ENCODE data around the gene TGM3. TPM values are rescaled to one million over a fixed set of nuclear protein-coding genes. Genes with fewer than 3 reads are reported as not detected.

The TGM3 gene
- total RNA-seq, 1 experiment from 2014 or later = not detected

DNA sequence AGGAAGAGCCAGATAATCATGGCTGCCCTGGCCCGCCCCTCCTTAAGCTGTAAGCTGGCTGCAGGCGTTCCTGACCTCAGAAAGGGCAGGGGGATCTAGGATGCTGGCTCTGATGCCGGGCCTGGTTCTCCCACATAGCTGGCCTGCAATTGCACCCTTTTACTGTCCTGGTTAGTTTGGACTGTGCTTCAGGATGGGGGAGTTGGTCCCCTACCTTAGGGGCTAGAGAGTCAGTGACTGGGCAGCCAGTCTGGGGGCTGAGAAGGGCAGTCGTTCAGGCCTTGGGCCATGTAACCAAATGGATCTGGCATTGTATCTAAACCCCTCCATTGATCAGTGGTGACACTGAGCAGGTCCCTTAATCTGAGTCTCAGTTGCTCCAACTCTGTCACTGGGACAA lies 40.7 kb downstream of the TGM3 start:
- peaks cover 6% of the 10 kb centered on the region; the same call in 1 of the 2 replicates for H3K27me3 ChIP-seq (ENCODE audit: insufficient read depth, low read length)
- no peaks in the 10 kb centered on the region for H3K9me2 ChIP-seq (ENCODE audit: insufficient read depth)
- no peaks in the 10 kb centered on the region for H4K20me1 ChIP-seq (ENCODE audit: insufficient read depth)
- no peaks in the 10 kb centered on the region for H3K4me1 ChIP-seq (ENCODE audit: control insufficient read depth in 1 of 2, insufficient read depth in 2 of 2, low read length in 2 of 2)
- no peak for TF ChIP-seq SP1 (IDR thresholded peaks at IDR 0.05; ENCODE audit: low read depth)
- TF ChIP-seq RAD21 (IDR thresholded peaks at IDR 0.05; ENCODE audit: low read depth) = no peak
- TF ChIP-seq, protein P1, sequence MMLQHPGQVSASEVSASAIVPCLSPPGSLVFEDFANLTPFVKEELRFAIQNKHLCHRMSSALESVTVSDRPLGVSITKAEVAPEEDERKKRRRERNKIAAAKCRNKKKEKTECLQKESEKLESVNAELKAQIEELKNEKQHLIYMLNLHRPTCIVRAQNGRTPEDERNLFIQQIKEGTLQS (IDR thresholded peaks at IDR 0.05) = no peak
- no peak for TF ChIP-seq SRF (IDR thresholded peaks at IDR 0.05; ENCODE audit: low read depth)
- no peak for TF ChIP-seq CBX3 (IDR thresholded peaks at IDR 0.05; ENCODE audit: low read depth)
- TF ChIP-seq CEBPB (IDR thresholded peaks at IDR 0.05; ENCODE audit: low read depth) = no peak
- intact Hi-C loops (cut with micrococcal nuclease) = no loop called here
- H3K27ac ChIP-seq (ENCODE audit: low read depth, low read length) = no peak overlapping the region
- H3K9ac ChIP-seq (ENCODE audit: low read length) = no peak overlapping the region
- ChIA-PET RAD21 (ENCODE audit: low non-redundant PET in 1 of 2, low total read pairs in 2 of 2, uncharacterized antibody in 2 of 2, unreplicated experiment in 2 of 2) (no interaction called here), POLR2A (no interaction called here), CTCF (no interaction called here)
- ATAC-seq (no peak), DNase-seq (ENCODE audit: low read depth, low spot score) (no peak)
- no peak overlapping the region for H2AFZ ChIP-seq (ENCODE audit: low read depth, low read length, poor library complexity, severe bottlenecking)
- H3K9me3 ChIP-seq (ENCODE audit: control insufficient read depth in 1 of 2, insufficient read depth in 1 of 2, low read depth in 1 of 2, low read length in 2 of 2) = no peaks in the 10 kb centered on the region
- H3K4me2 ChIP-seq (ENCODE audit: low read length) = no peak overlapping the region
- no peak overlapping the region for H3K4me3 ChIP-seq (replicated peaks in 1 of 2; ENCODE audit: low read depth in 1 of 2, low read length in 2 of 2)
- no TSS peak for BruUV-seq (replicated peaks)
- H3K79me2 ChIP-seq (ENCODE audit: insufficient read depth, low read length) = no peaks in the 10 kb centered on the region
- H3K36me3 ChIP-seq (ENCODE audit: control insufficient read depth in 1 of 2, insufficient read depth in 2 of 2, low read length in 2 of 2) = no peaks in the 10 kb centered on the region

- H2AFZ ChIP-seq (ENCODE audit: low read depth, low read length, poor library complexity, severe bottlenecking) = no peak overlapping the region
- ChIA-PET RAD21 (ENCODE audit: low non-redundant PET in 1 of 2, low total read pairs in 2 of 2, uncharacterized antibody in 2 of 2, unreplicated experiment in 2 of 2) (no interaction called here), CTCF (no interaction called here), POLR2A (no interaction called here)
- no peaks in the 10 kb centered on the region for H3K4me1 ChIP-seq (ENCODE audit: control insufficient read depth in 1 of 2, insufficient read depth in 2 of 2, low read length in 2 of 2)
- H3K4me3 ChIP-seq (replicated peaks in 1 of 2; ENCODE audit: low read depth in 1 of 2, low read length in 2 of 2) = no peak overlapping the region
- no peak for ATAC-seq
- no peaks in the 10 kb centered on the region for H3K79me2 ChIP-seq (ENCODE audit: insufficient read depth, low read length)
- no peak overlapping the region for H3K4me2 ChIP-seq (ENCODE audit: low read length)
- peaks cover 6% of the 10 kb centered on the region; the same call in 1 of the 2 replicates for H3K27me3 ChIP-seq (ENCODE audit: insufficient read depth, low read length)
- DNase-seq (ENCODE audit: low read depth, low spot score) = no peak
- no peaks in the 10 kb centered on the region for H3K9me2 ChIP-seq (ENCODE audit: insufficient read depth)
- H3K9me3 ChIP-seq (ENCODE audit: control insufficient read depth in 1 of 2, insufficient read depth in 1 of 2, low read depth in 1 of 2, low read length in 2 of 2) = no peaks in the 10 kb centered on the region
- intact Hi-C loops (cut with micrococcal nuclease) = no loop called here
- H3K9ac ChIP-seq (ENCODE audit: low read length) = no peak overlapping the region
- no peaks in the 10 kb centered on the region for H4K20me1 ChIP-seq (ENCODE audit: insufficient read depth)
- no TSS peak for BruUV-seq (replicated peaks)
- no peaks in the 10 kb centered on the region for H3K36me3 ChIP-seq (ENCODE audit: control insufficient read depth in 1 of 2, insufficient read depth in 2 of 2, low read length in 2 of 2)
- H3K27ac ChIP-seq (ENCODE audit: low read depth, low read length) = no peak overlapping the region
- no peak for TF ChIP-seq TCF7L2 (IDR thresholded peaks at IDR 0.05; ENCODE audit: borderline replicate concordance, extremely low read depth, insufficient read depth, insufficient read length)
- no peak for TF ChIP-seq SRF (IDR thresholded peaks at IDR 0.05; ENCODE audit: low read depth)
- no peak for TF ChIP-seq MAX (IDR thresholded peaks at IDR 0.05)
- no peak for TF ChIP-seq SP1 (IDR thresholded peaks at IDR 0.05; ENCODE audit: low read depth)
- no peak for TF ChIP-seq SIN3A (IDR thresholded peaks at IDR 0.05; ENCODE audit: low read depth)
- TF ChIP-seq, protein P1 (IDR thresholded peaks at IDR 0.05) = no peak
- TF ChIP-seq EZH2phosphoT487 (IDR thresholded peaks at IDR 0.05; ENCODE audit: borderline replicate concordance) = no peak
- no peak for TF ChIP-seq YY1 (IDR thresholded peaks at IDR 0.05; ENCODE audit: extremely low read depth, insufficient replicate concordance, low read depth, low read length)
- no peak for TF ChIP-seq POLR2AphosphoS5 (IDR thresholded peaks at IDR 0.05; ENCODE audit: low read depth, low read length)
- no peak for TF ChIP-seq POLR2A (IDR thresholded peaks at IDR 0.05; ENCODE audit: borderline replicate concordance, extremely low read depth, insufficient read depth, insufficient read length)
- no peak for TF ChIP-seq EGR1 (IDR thresholded peaks at IDR 0.05; ENCODE audit: low read depth)
- TF ChIP-seq CBX3 (IDR thresholded peaks at IDR 0.05; ENCODE audit: low read depth) = no peak
- TF ChIP-seq REST (IDR thresholded peaks at IDR 0.05; ENCODE audit: low read depth) = no peak
- TF ChIP-seq EZH2 (IDR thresholded peaks at IDR 0.05) = no peak
- no peak for TF ChIP-seq ZFX (IDR thresholded peaks at IDR 0.05)
- TF ChIP-seq CEBPB (IDR thresholded peaks at IDR 0.05; ENCODE audit: low read depth) = no peak
Measured at GRCh38 chr20:2337142-2337541, 41.3 kb downstream of the TGM3 start.

All from HCT116 (cell line).